Measurements from ENCODE around the gene CNR2.

DNA sequence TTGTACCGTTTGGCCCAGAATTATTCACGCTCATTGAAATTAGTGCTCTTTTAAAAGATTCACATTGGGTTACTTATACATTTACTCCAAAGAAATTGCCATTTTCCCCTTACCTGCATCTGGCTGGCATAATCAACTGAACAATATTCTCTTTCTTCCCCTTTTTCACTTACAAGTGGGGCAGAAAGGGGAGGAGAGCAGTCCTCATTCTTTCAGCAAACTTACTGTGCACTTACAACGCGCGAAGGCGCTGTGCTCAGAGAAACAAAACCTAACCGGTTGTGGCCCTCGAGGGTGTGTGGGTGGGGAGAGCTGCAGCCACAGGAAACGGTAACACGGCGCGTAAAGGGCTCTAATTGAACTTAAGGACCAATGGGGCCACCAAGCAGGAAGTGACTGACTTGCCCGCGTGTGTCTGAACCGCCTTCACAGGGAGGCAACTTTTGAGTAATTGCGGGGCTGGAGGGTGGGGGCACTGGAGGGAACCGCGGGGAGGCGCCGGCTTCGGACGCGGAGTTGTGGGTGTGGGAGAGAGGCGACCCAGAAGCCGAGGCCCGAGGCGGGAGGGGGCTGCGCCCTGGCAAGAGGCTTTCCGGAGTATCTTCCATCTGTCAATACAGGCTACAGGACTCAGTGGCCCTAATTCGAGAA is 45.8 kb upstream of the CNR2 start:
- TF ChIP-seq POLR2A (IDR thresholded peaks at IDR 0.05) = no peak
- TF ChIP-seq, protein P1, sequence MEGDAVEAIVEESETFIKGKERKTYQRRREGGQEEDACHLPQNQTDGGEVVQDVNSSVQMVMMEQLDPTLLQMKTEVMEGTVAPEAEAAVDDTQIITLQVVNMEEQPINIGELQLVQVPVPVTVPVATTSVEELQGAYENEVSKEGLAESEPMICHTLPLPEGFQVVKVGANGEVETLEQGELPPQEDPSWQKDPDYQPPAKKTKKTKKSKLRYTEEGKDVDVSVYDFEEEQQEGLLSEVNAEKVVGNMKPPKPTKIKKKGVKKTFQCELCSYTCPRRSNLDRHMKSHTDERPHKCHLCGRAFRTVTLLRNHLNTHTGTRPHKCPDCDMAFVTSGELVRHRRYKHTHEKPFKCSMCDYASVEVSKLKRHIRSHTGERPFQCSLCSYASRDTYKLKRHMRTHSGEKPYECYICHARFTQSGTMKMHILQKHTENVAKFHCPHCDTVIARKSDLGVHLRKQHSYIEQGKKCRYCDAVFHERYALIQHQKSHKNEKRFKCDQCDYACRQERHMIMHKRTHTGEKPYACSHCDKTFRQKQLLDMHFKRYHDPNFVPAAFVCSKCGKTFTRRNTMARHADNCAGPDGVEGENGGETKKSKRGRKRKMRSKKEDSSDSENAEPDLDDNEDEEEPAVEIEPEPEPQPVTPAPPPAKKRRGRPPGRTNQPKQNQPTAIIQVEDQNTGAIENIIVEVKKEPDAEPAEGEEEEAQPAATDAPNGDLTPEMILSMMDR (IDR thresholded peaks at IDR 0.05) = peak in 3 of 6 experiments; percentile 13 to 46 (median 29)
